Stomach (tissue), 9 donors: ENCODE results near the gene C22orf39. TPM values are rescaled to one million over a fixed set of nuclear protein-coding genes. Genes with fewer than 3 reads are reported as not detected.

Experiments used
- DNase-seq, 2 donors: peaks; one replicate each; pipeline versions ENCODE4 v3.0.0 to v3.0.0-alpha.2; 2013 to 2019
- H3K27ac ChIP-seq, 5 donors: fragments of 200-600 bp in 4 of 5; sonication (generic) in 4 of 5; one replicate each; pipeline ENCODE4 v1.5.1; 2013 to 2019; ENCODE audit warnings: mild to moderate bottlenecking in 1 of 5, moderate library complexity in 1 of 5
- H3K27me3 ChIP-seq, 3 donors: fragments of 200-600 bp; sonication (generic); one replicate each; pipeline ENCODE4 v1.5.1; 2017 to 2019; ENCODE audit warnings: mixed run types in 1 of 3
- H3K36me3 ChIP-seq, 4 donors: fragments of 200-600 bp; sonication (generic); 1 replicate in 3 of 4; 2 replicates in 1 of 4; pipeline ENCODE4 v1.5.1; 2016 to 2019
- H3K4me1 ChIP-seq, 4 donors: fragments of 200-600 bp; sonication (generic); one replicate each; pipeline ENCODE4 v1.5.1; 2016 to 2019
- H3K4me3 ChIP-seq, 4 donors: fragments of 200-600 bp; sonication (generic) in 3 of 4; one replicate each; pipeline ENCODE4 v1.5.1; 2016 to 2019; ENCODE audit warnings: mild to moderate bottlenecking in 1 of 4
- H3K9me3 ChIP-seq, 4 donors: fragments of 200-600 bp; sonication (generic); one replicate each; pipeline ENCODE4 v1.5.1; 2016 to 2019
- EP300 ChIP-seq: sonication (generic); formaldehyde crosslinking; IDR thresholded peaks from one replicate; pipeline ENCODE4 v1.6.1; 2017; ENCODE audit warnings: antibody characterized with exemption
- POLR2A ChIP-seq, 4 donors: fragments of 450-650 bp; IDR thresholded peaks; one replicate each; pipeline ENCODE4 v1.6.1; 2016; ENCODE audit warnings: antibody characterized with exemption in 4 of 4, control low read depth in 2 of 4, mild to moderate bottlenecking in 1 of 4, moderate library complexity in 1 of 4
- POLR2AphosphoS5 ChIP-seq, 3 donors: sonication (generic); formaldehyde crosslinking; IDR thresholded peaks; one replicate each; pipeline ENCODE4 v1.6.1; 2016; ENCODE audit warnings: antibody characterized with exemption in 3 of 3
- WGBS, 5 donors: extraction: QIAGEN DNeasy Blood & Tissue Kit in 3 of 5; methylation state at CpG; one replicate each; pipeline versions ENCODE4 v1.1.5 to v1.1.7; 2013 to 2018; 5-methylcytosine and 5-hydroxymethylcytosine counted together
- intact Hi-C: fragments of 100-400 bp; cut with DNase I; formaldehyde crosslinking; loops from one replicate; pipeline ENCODE4 v1.15.1; 2023; ENCODE audit warnings: low total_unique reads
- polyA plus RNA-seq, 3 donors: library from polyadenylated mRNA; stranded (reverse); fragments of 200-250 nt; gene quantifications; one replicate each; pipeline ENCODE4 v1.2.3, GENCODE V29; 2013
- total RNA-seq, 5 donors: library from RNA; depleted of rRNA; stranded (reverse); fragments of >200 nt; gene quantifications; one replicate each; pipeline versions ENCODE4 v1.1.0 to v1.2.3, GENCODE V29; 2014 to 2016
- TF ChIP-seq, protein P1 (sequence below), 7 experiments: fragments of 450-650 bp in 4 of 7; fragments of 200-600 bp in 3 of 7; sonication (generic) in 3 of 7; IDR thresholded peaks; one replicate each; pipeline ENCODE4 v1.5.1; 2016 to 2019; ENCODE audit warnings: antibody characterized with exemption in 7 of 7, control low read depth in 2 of 7, mild to moderate bottlenecking in 1 of 7
- donor health status: healthy with polysubstance abuse.
- donor health status: Bipolar disorder and iron deficiency.
- donor health status: healthy.

C22orf39 gene
- total and polyA plus RNA-seq, 8 donors, result 23.6 to 124 (median 41.5) TPM

DNA sequence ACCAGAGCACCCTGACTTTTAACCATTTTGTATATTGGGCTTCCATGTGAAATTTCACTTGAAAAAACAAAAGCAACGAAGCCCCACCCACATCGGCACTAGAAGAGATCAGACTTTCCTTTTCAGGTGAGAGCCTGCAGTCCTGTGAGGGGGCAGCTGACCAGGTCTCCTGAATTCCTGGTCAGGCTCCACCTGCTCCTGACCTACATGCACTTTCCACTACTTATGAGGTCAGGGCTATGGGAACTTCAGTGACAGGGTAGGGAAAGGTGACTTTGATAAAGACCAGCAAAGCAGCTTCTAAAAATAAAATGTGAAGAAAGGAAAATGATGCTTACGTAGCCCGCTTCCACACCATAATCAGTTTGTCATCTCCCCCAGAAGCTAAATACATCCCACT, 40.7 kb downstream of the C22orf39 start:
- intact Hi-C loops, result no loop called here
- 83 to 94% (median 89%) methylated on average over 4 of the region's 4 CpGs for WGBS, 5 donors
- H3K9me3 ChIP-seq, result no peaks in the 10 kb centered on the region
- no peak for DNase-seq
- no peaks in the 10 kb centered on the region for H3K27me3 ChIP-seq
- peaks cover 39 to 74% (median 72%) of the 10 kb centered on the region in 4 donors for H3K36me3 ChIP-seq
- no peak overlapping the region for H3K4me3 ChIP-seq
- H3K27ac ChIP-seq, result no peak overlapping the region
- TF ChIP-seq EP300 (no peak), POLR2AphosphoS5 (IDR thresholded peaks at IDR 0.05) (no peak), POLR2A (IDR thresholded peaks at IDR 0.05) (no peak)
- TF ChIP-seq, protein P1, sequence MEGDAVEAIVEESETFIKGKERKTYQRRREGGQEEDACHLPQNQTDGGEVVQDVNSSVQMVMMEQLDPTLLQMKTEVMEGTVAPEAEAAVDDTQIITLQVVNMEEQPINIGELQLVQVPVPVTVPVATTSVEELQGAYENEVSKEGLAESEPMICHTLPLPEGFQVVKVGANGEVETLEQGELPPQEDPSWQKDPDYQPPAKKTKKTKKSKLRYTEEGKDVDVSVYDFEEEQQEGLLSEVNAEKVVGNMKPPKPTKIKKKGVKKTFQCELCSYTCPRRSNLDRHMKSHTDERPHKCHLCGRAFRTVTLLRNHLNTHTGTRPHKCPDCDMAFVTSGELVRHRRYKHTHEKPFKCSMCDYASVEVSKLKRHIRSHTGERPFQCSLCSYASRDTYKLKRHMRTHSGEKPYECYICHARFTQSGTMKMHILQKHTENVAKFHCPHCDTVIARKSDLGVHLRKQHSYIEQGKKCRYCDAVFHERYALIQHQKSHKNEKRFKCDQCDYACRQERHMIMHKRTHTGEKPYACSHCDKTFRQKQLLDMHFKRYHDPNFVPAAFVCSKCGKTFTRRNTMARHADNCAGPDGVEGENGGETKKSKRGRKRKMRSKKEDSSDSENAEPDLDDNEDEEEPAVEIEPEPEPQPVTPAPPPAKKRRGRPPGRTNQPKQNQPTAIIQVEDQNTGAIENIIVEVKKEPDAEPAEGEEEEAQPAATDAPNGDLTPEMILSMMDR (IDR thresholded peaks at IDR 0.05), result no peak
- H3K4me1 ChIP-seq, result peaks cover 0 to 17% (median 8%) of the 10 kb centered on the region in 4 donors

DNA sequence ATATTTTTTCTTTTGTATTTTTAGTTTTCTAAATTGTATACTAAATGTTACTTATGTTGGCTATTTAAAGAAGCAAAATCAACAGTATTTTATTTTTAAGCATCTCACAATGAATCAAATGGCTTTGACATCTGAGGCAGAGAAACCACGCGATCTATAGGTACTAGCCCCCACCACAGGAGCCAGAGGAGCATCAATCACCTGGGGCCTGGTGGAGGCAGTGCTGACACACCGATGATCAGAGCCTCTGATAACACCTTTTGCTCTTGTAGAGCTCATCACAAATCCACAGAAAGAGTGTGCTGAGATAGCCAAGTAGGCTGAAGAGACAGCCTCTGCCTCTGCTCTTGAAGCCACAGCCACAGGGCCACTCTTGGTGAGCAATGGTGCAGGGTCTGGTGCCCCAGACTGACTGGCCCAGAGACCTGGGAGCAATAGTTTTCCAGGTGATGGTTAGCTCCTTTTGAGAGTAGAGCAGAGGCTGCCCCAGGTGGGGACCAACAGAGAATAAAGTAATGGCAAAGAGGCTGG, 41.2 kb downstream of the C22orf39 start:
- Histone ChIP-seq H3K9me3 (no peaks in the 10 kb centered on the region), H3K27ac (no peak overlapping the region), H3K4me1 (peaks cover 0 to 17% (median 6%) of the 10 kb centered on the region in 4 donors), H3K36me3 (peaks cover 39 to 77% (median 75%) of the 10 kb centered on the region in 4 donors), H3K4me3 (no peak overlapping the region), H3K27me3 (no peaks in the 10 kb centered on the region)
- WGBS, 5 donors, result 73 to 88% (median 86%) methylated on average over 3 of the region's 3 CpGs
- intact Hi-C loops, result no loop called here
- no peak for DNase-seq
- TF ChIP-seq POLR2AphosphoS5 (IDR thresholded peaks at IDR 0.05) (no peak), EP300 (no peak), POLR2A (IDR thresholded peaks at IDR 0.05) (no peak)
- TF ChIP-seq, protein P1 (IDR thresholded peaks at IDR 0.05), result no peak

DNA sequence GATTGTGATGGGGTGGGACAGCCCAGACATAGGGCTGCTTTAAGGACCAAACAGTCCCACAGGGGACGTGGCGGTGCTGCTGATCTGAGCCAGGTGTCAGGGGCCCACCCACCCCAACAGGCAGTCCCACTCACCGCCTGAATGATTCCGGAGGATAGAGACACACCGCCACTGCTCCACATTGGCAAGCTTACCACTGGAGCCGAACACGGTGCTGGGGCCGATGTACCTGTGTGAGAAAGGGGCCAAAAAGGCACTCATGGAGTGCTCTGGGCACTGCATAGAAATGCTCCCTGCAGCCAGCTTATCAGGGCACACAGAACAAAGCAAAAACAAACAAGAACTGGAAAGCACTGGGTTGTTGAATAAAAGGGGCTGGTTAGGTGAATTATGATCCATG, 41.9 kb downstream of the C22orf39 start:
- DNase-seq, result no peak
- Histone ChIP-seq H3K4me1 (peaks cover 0 to 17% (median 6%) of the 10 kb centered on the region in 4 donors), H3K9me3 (no peaks in the 10 kb centered on the region), H3K36me3 (peaks cover 40 to 81% (median 77%) of the 10 kb centered on the region in 4 donors), H3K27me3 (no peaks in the 10 kb centered on the region), H3K4me3 (no peak overlapping the region), H3K27ac (no peak overlapping the region)
- no peak for TF ChIP-seq POLR2A (IDR thresholded peaks at IDR 0.05)
- TF ChIP-seq, protein P1 (IDR thresholded peaks at IDR 0.05), result no peak
- 72 to 88% (median 82%) methylated on average over 8 of the region's 8 CpGs for WGBS, 5 donors
- intact Hi-C loops, result no loop called here

DNA sequence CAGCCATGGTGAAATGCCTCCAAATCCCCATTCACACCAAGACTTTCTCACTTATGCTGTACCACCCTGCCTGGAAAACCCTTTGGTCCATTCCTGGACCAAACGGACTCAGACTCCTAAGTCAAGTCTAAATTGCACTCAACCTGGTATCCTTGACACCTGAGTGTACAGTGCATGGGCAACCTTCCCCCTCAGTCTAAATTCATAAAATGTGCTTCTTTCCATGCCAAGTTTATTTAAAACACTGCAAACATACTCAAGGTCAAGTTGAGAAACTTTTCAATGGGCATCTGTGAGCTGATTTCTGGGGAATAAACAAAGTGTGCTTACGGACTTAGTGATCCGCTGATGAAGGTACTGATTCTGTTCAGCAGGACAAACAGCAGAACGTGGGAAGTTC, 42.4 kb downstream of the C22orf39 start:
- Histone ChIP-seq H3K27ac (no peak overlapping the region), H3K9me3 (no peaks in the 10 kb centered on the region), H3K36me3 (peaks cover 41 to 81% (median 77%) of the 10 kb centered on the region in 4 donors), H3K4me3 (no peak overlapping the region), H3K4me1 (peaks cover 0 to 17% (median 6%) of the 10 kb centered on the region in 4 donors), H3K27me3 (no peaks in the 10 kb centered on the region)
- TF ChIP-seq, protein P1 (IDR thresholded peaks at IDR 0.05), result no peak
- TF ChIP-seq POLR2A (IDR thresholded peaks at IDR 0.05), result no peak
- no peak for TF ChIP-seq POLR2AphosphoS5 (IDR thresholded peaks at IDR 0.05)
- TF ChIP-seq EP300, result no peak
- DNase-seq, result no peak
- intact Hi-C loops, result no loop called here
- 67 to 81% (median 75%) methylated on average over 4 of the region's 4 CpGs for WGBS, 5 donors
